ENCODE measurements around the gene CMTR1.

Gene CMTR1

DNA sequence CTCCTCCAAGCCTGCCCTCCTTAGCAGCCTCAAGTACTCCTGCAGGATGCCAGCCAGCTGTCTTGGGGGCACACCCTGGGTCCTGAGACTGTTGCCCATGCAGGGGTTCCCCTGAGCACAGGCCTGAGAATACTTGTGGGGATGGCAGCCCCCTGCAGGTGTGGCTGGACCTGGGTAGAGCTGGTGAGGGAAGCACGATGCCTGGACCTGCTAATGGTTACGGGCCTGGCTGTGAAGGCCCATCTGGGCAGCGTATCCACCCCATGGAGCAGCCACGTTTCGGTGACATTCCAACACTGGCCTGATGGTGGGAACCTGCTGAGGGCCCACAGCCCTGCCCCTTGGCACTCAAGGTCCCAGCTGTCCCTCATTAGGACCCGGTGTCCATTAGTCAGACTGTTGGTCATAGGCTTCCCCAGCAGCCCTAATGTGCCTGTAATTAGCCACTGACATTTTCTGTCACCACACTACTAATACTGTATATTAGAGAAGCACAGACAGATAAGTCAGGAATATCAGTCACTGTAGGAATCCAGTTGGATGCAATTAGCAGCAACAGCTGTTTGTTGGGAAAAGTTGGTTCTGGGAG is 46.3 kb downstream of the CMTR1 start:
- no peak for DNase-seq

DNA sequence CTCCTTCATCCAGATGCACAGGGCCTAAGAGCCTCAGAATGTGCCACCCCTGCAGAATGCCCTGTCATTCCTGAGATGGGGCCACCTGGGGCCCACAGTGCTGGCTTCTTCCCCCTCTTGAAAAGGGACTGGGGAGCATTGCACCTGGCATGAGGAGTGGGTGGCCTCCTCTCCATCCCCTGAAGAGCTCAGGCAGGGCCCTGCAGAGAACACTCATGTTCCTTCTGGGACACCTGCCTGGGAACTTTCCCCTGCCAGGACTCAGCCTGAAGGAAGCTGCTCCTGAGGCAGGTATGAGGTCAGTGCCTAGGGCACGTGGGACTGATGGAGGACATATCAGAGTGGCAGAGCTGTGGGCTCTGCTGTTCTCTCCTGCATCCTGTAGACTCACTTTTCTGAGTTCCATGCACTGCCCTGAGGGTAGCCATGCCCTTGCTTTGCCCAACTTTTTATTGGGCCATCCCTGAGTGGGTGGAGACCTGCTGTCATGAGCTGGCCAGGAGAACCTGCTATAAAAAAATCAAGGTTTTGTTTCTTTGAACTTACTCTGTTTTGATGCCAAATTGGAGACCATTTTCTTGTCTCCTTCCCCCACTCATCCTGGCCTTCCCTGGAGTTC is 47.2 kb downstream of the CMTR1 start:
- no peak for DNase-seq

DNA sequence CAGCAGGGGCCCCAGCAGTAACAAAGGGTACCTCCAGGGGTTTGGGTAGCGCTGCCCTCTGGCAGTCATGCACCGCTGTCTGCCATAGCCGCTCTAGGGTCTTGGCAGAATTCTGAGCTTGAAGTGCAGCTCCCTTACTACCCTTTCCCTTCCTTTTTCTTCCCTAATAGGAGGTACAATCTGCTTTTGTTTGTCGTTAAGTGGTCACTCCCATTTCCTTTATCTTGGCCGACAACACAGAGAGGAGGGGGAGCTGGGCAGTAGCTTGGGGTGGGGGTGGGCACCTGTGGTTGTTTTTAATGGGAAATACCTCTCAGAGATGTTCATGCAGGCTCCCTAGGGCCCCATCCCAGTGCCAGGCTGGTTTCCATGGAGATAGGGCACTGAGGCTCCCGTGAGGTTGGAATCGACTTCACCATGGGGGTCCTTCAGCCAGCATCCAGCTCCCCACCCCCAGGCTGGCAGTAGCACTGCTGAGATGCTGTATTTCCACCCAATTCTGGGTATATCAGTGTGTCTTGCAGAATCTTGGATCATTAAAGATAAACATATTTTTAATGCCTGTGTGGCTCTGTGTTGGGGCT is 48.0 kb downstream of the CMTR1 start:
- DNase-seq, result no peak

DNA sequence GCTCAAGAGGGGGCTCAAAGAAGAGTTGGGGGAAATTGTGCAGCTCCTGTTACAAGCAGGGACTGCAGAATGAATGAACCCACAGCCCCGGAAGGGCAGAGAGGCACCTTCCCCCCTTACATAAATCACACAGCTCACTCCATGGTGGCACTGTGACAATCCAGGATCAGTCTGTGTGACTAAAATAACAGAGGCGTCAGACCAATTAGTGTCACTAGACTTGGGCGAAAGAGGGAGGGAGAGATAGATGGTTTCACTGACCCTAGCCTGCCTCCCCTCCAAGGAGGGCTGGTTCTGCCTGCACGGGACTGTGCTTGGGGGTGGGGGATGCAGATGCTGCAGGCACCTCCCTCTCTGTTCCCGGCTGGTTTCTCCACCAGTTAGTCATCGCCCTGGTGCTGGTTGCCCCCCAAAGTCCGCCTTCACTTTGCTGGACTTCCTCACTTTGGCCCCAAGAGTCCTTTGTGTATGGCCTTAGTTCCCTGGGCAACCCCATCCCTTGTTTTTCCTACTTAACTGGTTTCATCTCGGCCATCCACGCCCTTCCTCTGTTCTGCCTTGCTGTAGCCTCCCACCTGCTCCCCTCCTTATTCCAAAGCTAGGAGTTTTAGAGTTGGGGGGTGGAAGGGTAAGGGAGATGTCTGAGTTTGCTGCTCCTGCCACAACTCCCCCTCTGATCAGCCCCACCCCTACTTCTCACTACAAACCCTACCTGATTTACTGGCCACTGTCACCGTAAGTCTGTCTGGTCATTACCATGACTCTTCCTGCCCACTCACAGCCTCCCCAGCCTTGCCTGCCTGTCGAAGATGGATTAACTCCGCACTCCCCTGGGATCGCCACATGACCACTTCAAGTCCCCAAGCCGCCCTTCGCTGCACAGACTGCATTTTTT is 48.9 kb downstream of the CMTR1 start:
- no peak for DNase-seq

DNA sequence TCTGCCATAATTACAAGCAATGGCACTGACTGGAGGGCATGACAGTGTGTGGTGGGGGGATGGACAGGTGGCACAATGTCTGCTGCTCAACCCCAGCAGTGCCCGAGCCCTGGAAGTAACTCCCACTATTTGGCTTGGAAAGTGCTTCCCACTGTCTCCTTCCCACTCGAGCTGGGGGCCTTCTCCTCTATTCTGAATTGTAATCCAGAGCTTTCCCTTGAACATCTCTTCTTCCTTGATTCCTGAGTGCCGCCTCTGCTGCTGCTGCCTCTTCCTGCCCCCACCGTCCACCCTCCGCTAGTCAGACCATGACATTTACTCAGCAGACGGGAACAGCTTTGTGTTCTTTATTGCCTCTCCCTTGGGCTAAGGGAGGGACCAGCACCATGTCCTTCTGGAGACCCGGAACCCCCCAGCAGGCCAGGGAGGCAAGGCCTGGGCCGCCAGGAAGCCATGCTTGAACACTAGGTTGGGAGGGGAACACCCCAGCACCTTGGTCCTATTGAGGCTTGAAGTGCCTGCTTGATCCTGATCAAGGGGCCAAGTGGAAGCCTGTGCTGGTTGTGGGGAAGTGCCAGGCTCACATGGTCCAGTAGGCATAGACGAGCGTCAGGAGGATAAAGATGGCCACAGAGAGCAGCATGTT is 49.7 kb downstream of the CMTR1 start:
- DNase-seq, result no peak

DNA sequence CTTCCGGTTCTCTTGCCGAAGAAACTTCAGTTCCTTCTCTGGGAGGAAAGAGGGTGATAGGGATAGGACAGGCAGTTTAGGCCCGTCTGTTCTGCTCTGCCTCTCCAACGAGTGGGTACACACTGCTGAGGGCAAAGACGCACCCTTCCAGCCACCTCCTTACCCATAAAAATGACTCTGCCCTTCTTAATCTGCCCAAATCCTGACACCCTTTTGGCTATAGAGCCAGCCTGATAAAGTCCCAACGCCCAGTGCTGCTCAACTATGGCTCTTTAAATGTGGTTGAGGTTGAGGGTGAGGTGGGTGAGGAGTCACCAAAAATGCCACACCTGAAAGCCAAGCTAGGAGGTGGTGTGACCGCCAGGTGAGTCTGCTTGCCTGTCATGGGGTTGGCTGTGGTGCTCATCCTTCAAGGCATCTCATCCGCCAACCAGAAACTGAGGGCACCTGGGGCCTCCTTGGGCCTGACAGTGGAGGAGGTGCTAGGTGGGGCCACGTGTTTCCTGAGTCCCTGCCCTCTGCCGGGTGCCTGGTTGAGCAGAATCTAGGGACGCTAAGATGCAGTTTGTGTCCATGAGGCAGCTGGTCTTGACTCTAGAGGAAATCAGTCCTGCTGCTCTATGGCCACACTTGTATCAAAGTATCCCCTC is 50.4 kb downstream of the CMTR1 start:
- no peak for DNase-seq

DNA sequence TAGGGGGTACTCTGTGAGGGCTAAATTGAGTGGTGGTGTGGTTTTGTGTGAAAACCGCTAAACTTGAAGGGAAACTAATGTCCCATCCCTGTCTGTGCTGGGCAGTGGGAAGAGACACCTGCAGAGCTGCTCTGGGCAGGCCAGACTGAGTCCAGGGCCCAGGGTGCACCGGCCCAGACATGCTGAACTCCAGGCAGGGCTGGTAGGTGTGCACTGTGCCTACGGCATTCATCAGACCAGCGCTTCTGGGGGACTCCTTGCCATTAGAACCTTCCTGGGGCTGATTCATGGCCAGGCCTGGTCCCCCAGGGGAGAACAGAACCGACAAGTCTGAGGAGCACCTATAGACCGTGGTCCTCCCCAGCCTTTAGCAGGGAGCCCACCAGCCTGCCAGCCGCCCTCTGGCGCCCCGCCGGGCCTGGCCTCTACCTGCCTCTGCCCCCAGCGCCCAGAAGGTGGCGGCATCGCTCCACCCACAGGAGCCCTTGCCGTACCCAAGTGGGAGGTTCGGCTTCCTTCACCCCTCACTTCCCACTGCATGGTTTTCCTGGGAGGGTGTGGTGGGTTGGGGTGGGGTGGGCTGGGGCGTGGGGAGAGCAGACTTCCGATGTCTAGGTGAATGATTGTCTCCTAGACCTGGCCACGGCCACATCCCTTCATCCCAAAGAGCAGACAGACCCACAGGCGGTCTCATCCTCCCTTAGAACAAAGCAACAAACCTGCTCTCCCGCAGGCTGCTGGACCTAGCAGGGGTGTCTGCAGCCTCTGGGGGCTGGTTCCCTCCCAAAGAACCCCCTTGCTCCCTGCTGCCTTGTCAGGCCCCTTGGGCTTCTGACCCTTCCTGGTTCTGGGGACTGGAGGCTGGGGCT is 51.1 kb downstream of the CMTR1 start:
- peak; percentile 54 for DNase-seq

DNA sequence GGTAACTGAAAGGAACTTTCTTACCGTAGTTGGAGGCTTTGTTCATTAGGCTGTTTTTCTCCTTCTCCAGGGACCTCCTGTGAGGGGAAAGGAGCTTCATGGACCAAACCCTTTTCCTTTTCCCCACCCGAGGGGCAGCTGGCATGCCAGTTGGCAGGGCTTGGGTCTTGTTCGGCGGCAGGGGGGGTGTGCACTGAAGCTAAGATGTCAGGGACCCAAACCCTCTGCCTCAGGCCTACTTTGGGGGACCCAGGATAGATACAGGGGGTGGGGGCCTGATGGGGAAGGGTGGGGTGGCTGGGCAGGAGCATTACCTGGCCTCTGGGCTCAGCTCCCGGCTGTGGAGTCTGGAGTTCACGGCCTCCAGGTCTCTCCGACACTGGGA is 51.8 kb downstream of the CMTR1 start:
- DNase-seq, result no peak

DNA sequence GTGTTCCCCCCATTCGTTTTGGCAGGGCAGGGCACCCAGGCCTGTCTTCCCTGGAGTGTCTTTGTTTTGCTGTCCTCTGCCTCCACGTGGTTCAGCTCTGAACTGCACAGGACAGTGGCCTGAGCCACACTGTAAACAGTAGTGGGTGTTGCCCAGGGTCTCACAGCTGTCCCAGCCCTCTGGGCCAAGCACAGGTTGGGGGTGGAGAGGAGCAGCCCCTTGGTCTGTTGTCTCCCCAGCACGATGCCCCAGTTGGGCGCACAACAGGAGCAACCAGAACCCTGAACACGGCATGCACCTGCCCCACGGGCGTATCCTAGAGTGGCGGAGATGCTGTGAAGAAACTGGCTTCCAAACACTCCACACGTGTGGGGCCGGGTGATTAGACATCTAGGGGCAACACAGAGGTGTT is 52.3 kb downstream of the CMTR1 start:
- DNase-seq, result no peak

DNA sequence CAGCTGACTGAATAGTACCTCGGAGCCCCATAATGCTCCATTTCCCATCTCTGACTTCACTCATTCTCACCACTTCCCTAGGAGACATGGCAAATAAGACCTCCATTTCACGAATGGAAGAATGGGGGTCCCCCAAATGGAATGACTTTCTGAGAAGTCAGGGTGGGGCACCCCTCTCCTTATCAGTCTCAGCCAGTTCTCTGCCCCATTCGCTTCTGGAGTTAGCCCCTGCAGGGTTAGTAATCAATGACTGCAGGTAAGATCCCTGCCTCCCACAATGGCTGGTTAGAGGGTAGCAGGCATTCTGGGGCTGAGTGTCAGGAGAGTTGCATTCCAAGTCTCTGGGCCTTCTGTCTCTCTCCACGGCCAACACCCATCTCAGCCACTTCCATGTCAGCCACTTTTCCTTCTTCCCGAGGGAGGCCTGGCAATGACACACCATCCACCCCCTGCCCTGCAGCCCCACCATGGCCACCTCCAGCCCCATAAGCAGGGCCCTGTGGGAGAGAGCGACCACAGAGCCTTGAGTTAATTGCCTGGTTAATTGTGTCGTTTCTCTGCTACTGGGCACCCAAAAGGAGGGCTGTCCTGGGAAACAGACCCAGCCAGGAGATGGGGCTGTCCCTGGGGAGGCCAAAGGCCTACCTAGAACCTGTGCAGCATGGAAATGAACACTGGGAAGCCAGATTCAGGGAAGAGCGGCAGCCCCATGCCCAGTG is 53.3 kb downstream of the CMTR1 start:
- DNase-seq, result no peak

DNA sequence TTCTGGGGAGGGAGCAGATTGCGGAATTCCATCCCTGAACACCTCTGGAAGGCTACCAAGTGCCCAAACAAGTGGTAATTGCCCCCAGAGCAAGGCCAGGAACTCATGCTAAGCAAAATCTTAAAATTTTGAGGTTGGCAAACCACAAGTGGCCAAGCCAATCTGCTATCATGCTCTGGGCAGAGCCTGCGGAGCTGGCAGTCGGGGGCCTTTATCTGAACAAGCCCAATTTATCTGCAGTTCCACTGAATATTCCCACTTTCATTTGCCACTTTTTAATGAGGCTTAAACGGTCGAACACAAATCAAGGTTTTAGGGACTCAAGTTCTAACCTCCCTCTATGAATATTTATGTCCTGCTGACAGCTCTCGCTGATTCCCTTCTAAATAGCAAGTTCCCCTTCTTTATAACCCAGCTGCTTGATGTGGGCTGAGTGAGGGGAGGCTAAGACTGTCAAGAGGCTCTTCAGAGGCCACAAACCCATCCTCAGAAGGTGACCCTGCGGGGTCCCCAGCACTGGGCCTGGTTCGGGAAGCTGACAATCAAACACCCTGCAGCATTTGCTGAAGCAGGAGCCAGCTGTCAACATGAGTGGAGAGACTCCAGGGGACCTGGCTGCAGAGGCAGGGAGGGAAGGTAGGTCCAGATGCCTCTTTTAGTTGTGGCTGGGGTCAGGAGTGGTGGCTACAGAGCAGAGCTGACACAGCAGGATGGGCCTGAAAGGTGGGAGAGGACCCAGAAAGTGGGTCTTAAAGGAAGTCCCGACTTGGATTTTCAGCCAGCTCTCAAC is 54.8 kb downstream of the CMTR1 start:
- DNase-seq, result no peak

DNA sequence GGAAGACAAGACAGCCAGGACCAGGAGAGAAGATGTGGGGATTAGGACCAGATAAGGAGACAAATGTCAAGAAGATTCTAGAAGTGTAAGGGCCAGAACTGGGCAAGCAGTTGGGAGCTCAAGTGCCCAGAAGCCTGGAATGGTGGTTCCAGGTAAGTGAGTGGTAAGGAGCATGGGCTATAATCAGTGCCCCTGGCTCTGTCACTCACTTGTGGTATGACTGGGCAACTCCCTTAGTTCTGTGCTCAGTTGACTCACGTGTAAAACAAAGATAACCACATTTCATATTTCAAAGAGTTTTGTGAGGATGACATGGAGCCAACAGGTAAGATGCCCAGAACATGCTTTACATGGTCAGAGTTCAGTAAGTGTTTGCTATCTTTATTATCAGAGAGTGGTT is 55.5 kb downstream of the CMTR1 start:
- DNase-seq, result no peak

DNA sequence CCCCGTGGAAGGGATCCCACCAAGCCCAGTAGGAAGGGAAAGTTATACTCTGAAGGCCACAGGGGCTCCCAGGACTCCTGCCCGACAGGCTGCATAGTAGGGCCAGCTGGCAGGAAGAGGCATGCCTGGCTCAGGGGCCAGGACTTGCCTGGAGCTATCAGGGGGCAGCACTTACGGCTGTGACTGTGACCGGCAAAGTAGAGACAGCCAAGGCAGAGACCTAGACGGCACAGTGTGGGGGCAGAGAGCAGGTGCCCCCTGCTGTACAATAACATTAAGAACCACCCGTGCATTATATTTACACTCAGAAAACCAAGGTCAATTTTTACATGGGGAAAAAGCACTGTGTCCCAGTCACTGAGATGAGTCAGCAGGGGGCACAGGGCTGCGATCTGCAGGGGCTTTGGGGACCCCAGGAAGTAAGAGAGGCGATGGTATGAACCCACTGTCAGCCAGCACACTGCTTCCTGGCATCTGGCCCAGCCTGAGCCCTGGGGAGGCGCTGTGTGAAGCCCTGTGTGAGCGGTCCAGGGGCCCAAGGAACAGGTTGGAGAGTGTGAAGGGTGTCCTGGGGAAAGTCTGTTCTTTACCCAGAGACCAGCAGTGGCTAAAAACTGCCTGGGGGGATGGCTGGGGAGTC is 56.8 kb downstream of the CMTR1 start:
- DNase-seq, result no peak

DNA sequence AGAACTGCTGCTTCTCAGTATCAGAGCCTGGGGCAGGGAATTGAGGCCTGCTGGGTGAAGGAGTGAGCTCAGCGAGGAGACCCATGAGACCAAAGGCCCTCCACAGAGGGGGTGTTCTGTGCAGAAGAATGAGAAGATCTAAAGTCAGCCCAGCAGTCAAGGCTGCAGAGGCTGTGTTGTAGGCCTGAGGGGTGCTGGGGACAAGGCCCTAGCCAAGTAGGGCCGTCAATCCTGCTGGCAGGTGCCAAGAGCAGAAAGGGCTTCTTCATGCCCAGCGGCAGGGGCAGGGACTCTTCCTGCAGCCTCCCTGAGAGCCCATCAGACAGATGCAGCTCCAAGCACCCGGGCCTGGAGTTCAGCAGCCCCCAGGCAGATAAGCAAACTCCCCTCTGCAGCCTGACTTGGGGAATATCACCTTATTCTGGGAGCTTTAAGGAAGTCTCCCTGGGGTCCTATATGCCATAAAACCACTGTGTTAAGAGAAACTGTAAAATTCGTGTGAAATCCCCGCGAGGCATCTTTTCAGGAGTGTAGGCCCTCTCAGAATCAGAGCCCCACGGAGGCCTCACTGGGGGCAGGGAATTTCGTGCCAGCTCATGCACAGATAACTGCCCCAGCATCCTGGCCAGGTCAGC is 57.6 kb downstream of the CMTR1 start:
- no peak for DNase-seq

DNA sequence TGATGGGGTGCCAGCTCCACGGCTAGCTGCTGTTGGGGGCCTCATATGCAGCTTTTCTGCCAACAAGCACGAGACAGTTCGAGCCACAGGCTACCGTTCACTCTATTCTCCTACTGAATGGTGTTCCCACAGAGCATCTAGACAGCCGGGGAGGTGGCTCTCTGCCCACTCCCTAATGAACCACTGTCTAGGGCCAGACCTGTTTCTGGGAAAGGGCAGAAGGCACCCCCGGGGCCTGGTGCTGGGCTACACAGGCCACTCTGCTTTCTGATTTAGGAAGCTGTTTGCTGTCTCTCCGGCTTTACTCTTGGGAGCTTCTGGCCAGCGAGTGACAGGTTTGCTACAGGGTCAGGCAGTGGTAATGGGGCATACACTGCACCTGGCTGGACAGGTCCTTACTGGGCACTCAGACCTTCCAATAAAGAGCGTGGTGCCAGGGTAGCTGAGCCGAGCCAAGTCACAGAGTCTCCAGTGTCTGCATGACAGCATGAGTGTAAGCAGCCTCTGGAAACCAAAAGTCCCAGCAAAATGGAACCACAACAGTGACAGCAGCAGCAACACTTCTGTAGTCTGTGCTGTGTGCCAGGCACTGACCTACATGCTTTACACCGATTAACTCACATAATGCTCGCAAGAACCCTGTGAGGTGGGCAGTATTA is 58.3 kb downstream of the CMTR1 start:
- no peak for DNase-seq

DNA sequence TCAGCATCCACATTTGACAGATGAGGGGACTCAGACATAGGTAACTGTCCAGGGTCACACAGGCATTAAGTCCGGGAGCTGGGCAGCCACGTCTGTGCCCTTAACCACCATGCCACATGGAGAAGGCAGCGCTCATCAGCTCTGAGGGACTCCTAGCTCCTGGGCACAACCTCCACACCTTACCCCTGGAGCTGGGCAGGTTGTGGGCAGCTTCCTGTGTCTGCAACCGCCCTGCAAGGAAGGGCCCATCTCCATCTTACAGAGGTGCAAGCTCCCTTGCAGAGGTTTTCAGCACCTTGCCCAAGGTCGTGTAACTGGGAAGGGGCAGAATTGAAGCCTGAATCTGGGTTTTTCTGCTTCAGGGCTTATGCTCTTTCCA is 58.8 kb downstream of the CMTR1 start:
- no peak for DNase-seq

DNA sequence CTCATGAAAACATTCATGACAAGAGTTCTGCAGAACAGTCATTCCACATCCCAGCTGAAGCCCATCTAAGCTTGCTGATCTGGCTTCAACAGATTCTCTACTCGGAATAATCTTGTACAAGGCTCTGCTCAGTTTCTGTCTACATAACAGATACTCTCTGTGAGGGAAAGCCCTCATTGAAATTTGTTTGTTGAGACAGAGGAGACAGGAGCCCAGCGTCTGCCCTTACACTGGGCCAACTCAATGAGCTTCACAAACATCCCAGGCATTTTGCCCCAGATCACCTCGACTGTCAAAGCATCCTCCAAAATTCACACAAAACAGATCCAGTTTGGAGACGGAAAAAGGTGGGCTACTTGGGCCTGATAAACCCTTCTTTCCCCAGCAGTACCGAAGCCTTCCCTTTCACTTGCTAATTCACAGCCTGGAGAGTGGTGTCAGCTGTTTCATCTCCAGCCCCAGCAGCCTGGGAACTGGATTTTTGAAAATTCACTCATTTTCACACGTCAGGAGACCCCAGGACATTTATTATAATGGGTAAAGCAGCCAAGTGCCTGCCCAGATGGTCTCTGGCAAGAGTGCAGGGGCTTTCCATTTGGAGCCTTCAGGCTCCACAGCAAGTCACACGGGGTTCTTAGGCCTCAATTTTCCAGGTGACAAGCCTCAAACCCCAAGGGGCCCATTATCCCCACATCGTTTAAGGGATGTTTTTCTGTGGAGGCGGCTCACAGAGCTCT is 59.4 kb downstream of the CMTR1 start:
- DNase-seq, result no peak
